Urothelium cell line (cell line): Measurements from ENCODE around the gene PGLYRP2.

ENCODE experiments used
- DNase-seq: peaks from one replicate; pipeline ENCODE4 v3.0.0; 2011; ENCODE audit warnings: low spot score, mixed read lengths
- FAIRE-seq: peaks from 2 replicates; lab custom pipeline; 2011; peaks lifted over from hg19 to GRCh38; lab: Jason Lieb, UNC

PGLYRP2 gene

GRCh38 chr19:15427991-15428471 is 51.3 kb downstream of the PGLYRP2 start:
- FAIRE-seq: no peak
- DNase-seq: no peak

- DNase-seq: no peak
- FAIRE-seq: no peak
Observed at GRCh38 chr19:15427350-15427700, 52.0 kb downstream of the PGLYRP2 start.

- FAIRE-seq (no peak), DNase-seq (no peak)
Observed at GRCh38 chr19:15426485-15427349, 52.6 kb downstream of the PGLYRP2 start.

DNA sequence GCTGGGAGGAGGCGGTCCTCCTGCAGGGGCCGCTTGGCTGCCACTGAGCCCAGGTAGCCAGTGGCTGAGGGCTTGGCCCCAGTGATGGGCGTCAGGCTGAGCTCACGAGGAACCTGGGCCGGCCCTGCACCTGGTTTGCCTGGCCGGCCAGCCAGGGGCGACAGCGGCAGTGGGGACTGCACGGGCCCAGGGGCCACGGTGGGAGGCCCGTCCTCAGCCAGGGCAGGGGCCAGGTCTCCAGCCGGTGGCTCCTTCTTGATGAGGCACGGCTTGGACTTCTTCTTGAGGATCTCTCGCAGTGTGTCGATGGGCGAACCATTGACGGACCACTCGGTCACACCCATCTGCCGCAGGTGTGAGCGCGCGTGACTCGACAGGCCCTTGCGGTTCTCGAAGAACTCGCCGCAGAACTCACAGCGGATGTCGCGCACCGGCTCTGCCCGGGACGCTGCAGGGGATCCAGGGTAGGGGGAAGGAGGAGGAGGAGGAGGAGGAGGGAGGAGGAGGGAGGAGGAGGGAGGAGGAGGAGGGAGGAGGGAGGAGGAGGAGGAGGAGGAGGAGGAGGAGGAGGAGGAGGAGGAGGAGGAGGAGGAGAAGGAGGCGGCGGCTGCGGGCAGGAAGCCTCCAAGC is 53.9 kb downstream of the PGLYRP2 start:
- DNase-seq: no peak
- no peak for FAIRE-seq

DNA sequence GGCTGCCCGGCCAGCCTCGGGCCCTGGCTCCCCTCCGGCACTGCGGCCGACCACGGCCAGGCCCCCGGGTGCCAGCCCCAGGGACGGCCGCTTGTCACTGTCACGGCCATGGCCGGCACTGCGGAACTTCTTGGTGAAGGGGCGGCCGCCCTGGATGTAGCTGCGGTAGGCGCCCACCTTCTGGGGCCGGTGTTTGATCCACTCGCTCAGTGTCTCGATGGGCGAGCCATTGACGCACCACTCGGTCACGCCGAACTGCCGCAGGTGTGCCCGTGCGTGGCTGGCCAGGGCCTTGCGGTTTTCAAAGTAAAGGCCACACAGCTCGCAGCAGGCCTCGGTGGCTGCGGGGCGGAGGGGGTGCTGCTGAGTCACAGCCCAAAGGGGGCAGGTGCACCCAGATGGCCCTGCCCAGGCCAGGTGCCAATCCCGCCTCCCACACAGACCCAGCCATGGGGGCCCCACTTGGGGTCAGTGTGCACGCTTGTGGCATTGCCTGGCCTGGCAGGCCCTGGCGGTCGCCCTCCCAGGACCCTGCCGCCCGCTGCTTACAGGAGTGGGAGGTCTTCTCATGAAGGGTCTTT is 54.5 kb downstream of the PGLYRP2 start:
- FAIRE-seq: no peak
- no peak for DNase-seq

DNA sequence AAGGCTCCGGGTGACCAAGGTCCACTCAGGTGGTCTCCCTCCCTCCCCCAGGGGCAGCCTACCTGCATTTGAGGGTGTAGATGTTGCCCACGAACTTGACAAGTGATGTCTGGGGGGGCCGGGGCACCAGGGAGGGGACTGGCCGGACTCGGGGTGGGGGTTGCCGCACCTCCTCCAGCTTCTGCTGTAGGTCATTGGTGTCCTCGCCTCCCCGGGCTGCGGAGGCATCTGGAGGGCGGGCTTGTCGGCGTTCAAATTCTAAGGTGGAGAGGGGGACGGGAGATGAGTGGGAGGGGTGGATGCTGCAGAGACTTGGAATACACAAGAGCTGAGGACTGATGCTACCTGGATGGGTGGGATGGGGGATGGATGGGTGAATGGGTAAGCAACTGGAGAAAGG is 55.2 kb downstream of the PGLYRP2 start:
- no peak for FAIRE-seq
- no peak for DNase-seq

DNA sequence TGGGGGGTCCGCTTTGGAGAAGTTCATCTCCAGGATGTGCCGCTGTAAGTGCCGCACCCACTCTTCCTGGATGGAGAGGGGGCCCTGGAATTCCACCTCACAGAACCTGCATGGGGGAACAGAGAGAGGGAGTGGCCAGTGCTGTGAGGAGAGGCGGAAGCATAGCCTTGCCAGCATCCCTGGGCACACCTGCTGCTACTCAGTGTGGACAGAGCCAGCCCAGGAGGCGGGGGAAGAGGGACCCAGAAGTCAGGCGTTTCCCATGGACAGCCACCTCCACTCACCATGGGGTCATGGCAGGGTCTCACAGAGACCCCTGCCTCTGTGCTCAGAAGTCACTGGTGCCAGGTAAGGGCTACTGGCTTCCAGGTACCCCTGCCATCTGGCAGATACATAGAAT is 56.2 kb downstream of the PGLYRP2 start:
- no peak for FAIRE-seq

GRCh38 chr19:15422296-15423075 is 56.8 kb downstream of the PGLYRP2 start:
- no peak for DNase-seq

More for the DNA sequence above, 56.2 kb downstream of the PGLYRP2 start:
- no peak for DNase-seq

DNA sequence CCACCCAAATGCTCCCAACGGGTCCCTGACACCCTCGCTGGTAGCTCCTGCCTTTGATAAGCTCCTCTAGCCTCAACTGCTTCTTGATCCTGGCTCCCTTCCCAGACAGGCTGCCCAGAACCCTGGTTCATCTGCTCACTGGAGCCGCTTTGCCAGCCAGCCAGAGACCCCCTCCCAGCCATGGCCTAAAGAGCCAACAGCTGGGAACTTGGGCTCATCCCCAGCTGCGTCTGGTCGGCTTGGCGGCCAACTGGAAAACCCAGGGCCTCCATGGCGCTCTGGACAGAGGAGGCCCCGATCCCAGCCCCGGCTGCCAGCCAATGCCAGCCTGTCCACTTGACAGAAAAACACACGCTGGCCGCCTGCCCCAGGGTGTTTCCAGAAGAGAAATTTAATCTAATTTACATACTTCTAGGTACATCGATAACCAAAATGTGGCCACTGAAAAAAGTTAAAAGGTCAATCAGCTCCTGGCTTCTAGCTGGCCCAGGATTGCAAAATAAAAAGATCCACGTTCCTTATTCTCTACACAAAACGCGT is 57.5 kb downstream of the PGLYRP2 start:
- FAIRE-seq (no peak), DNase-seq (no peak)

More at GRCh38 chr19:15422296-15423075, 56.8 kb downstream of the PGLYRP2 start:
- FAIRE-seq: no peak

DNA sequence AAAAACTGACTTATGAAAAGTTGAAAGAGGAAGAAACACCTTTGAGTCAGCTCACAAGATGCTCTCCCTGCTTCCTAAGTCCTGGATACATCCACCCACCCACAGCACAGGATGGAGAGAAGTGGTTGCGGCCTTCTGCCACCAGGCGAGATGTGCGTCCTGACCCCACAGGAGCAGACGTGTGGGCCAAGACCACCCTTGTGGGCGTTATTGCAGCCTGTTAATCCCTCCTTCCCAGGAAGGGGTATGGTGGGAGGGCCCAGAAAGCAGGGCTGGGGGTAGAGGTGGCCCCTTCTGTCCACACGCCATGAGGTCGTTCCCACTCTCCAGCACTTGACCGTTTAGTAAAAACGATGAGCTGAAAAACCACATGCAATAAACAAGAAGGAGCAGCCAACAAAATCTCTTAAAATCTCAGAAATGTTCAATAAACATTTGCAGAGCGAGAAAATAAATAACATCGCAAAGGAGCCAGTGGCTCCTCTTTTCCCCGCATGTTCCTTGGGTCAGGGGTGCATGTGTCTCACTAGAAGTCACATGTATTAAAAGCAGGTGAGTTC is 58.1 kb downstream of the PGLYRP2 start:
- no peak for DNase-seq
- FAIRE-seq: no peak

GRCh38 chr19:15419413-15420025 is 59.8 kb downstream of the PGLYRP2 start:
- DNase-seq (no peak), FAIRE-seq (no peak)
